Stimulated activated naive B cell treated with anti-CD40 and anti-IgM and Interleukin-4, amounts not matched to agents 10 μg/mL and 1 μg/mL and 100 μg/mL, for 72 hours (primary cell): ENCODE measurements around the gene MGMT.

ENCODE experiments used
- ATAC-seq, 2 donors: fragments of 150-1000 bp; cut with Tn5 transposase; replicated peaks; 2 replicates each; pipeline ENCODE4 v1.10.0; 2021; ENCODE audit warnings: moderate library complexity in 1 of 2
- DNase-seq: peaks from one replicate; pipeline ENCODE4 v3.0.0; 2021
- H3K27ac Mint-ChIP-seq: one replicate; pipeline ENCODE4 v1.8.0; 2022; ENCODE audit warnings: mild to moderate bottlenecking, mixed read lengths
- H3K27me3 Mint-ChIP-seq, 2 donors: one replicate each; pipeline ENCODE4 v1.8.0; 2022; ENCODE audit warnings: mixed read lengths in 2 of 2
- H3K36me3 Mint-ChIP-seq, 2 donors: one replicate each; pipeline ENCODE4 v1.8.0; 2022; ENCODE audit warnings: mixed read lengths in 2 of 2, mild to moderate bottlenecking in 1 of 2
- H3K4me1 Mint-ChIP-seq, 2 donors: one replicate each; pipeline ENCODE4 v1.8.0; 2022; ENCODE audit warnings: mixed read lengths in 2 of 2, mild to moderate bottlenecking in 1 of 2
- H3K4me3 Mint-ChIP-seq, 2 donors: one replicate each; pipeline ENCODE4 v1.8.0; 2022; ENCODE audit warnings: mild to moderate bottlenecking in 2 of 2, mixed read lengths in 2 of 2, moderate library complexity in 1 of 2
- H3K9me3 Mint-ChIP-seq, 2 donors: one replicate each; pipeline ENCODE4 v1.8.0; 2022; ENCODE audit warnings: mixed read lengths in 2 of 2, mild to moderate bottlenecking in 1 of 2

MGMT gene

GRCh38 chr10:129808092-129808983 lies 341.3 kb downstream of the MGMT start:
- ATAC-seq, result no peak
- no peaks in the 10 kb centered on the region for H3K4me1 Mint-ChIP-seq
- peaks cover 24 to 26% of the 10 kb centered on the region in 2 donors for H3K9me3 Mint-ChIP-seq
- peaks cover 4 to 5% of the 10 kb centered on the region in 2 donors for H3K27me3 Mint-ChIP-seq
- peaks cover 6 to 9% of the 10 kb centered on the region in 2 donors for H3K36me3 Mint-ChIP-seq
- no peak for DNase-seq
- H3K4me3 Mint-ChIP-seq, result no peak overlapping the region
- no peak overlapping the region for H3K27ac Mint-ChIP-seq

- Mint-ChIP-seq H3K9me3 (peaks cover 17 to 18% of the 10 kb centered on the region in 2 donors), H3K27ac (no peak overlapping the region), H3K4me3 (no peak overlapping the region), H3K4me1 (no peaks in the 10 kb centered on the region), H3K27me3 (peaks cover 4 to 5% of the 10 kb centered on the region in 2 donors), H3K36me3 (peaks cover 6 to 7% of the 10 kb centered on the region in 2 donors)
- DNase-seq, result no peak
- ATAC-seq, result no peak
These were observed 342.4 kb downstream of the MGMT start for GRCh38 chr10:129809431-129809830.

DNA sequence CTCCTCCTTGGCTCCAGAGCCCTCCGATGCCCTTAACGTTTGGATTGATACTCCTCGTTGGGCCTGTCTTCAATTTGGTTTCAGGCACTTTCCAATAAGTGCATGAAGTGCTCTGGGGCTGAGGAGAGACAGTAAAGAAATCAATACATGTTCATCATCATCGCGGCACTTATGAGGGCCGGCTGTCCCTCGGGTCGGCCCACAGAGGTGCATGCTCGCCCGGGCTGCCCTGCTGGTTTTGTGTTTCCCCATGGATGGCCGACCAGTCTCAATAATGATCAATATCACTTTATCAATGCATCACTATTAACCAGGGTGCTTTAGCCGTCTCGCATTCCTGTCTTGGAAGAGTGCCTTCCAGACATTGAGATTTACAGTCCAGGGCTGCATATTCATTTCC lies 342.8 kb downstream of the MGMT start:
- DNase-seq (no peak), ATAC-seq (no peak)
- Mint-ChIP-seq H3K27ac (no peak overlapping the region), H3K4me3 (no peak overlapping the region), H3K4me1 (no peaks in the 10 kb centered on the region), H3K36me3 (peaks cover 6 to 7% of the 10 kb centered on the region in 2 donors), H3K27me3 (peaks cover 4 to 5% of the 10 kb centered on the region in 2 donors), H3K9me3 (peaks cover 14 to 17% of the 10 kb centered on the region in 2 donors)

DNA sequence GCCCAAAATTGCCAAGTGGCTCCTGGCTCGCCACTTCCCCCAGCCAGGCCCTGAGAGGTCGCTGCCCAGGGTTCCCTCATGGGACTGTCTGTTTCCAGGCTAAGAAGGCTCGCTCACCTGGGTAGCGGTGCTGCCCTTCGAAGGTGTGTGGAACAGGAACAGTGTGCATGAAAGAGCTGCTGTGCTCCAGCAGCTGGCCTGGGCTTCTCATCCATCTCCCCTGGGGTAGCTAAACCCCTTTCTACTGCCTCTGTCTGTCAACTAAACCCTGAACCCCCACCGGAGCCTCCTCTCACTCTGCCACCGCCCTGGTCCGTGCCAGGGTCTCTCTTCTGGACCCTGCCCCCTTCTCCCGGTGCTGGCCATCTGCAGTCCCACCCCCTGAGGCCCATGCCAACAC lies 344.2 kb downstream of the MGMT start:
- no peak for ATAC-seq
- Mint-ChIP-seq H3K9me3 (peaks cover 6 to 9% of the 10 kb centered on the region in 2 donors), H3K27ac (no peak overlapping the region), H3K27me3 (peaks cover 4 to 5% of the 10 kb centered on the region in 2 donors), H3K4me3 (no peak overlapping the region), H3K4me1 (no peaks in the 10 kb centered on the region), H3K36me3 (peaks cover 6 to 7% of the 10 kb centered on the region in 2 donors)
- DNase-seq, result no peak

GRCh38 chr10:129812398-129812797 lies 345.4 kb downstream of the MGMT start:
- no peak overlapping the region for H3K4me3 Mint-ChIP-seq
- no peak for ATAC-seq
- no peak overlapping the region for H3K27ac Mint-ChIP-seq
- no peaks in the 10 kb centered on the region for H3K4me1 Mint-ChIP-seq
- H3K36me3 Mint-ChIP-seq, result peaks cover 2 to 3% of the 10 kb centered on the region in 2 donors
- no peak for DNase-seq
- H3K9me3 Mint-ChIP-seq, result peaks cover 0 to 1% of the 10 kb centered on the region in 2 donors
- peaks cover 0 to 4% of the 10 kb centered on the region in 2 donors for H3K27me3 Mint-ChIP-seq

DNA sequence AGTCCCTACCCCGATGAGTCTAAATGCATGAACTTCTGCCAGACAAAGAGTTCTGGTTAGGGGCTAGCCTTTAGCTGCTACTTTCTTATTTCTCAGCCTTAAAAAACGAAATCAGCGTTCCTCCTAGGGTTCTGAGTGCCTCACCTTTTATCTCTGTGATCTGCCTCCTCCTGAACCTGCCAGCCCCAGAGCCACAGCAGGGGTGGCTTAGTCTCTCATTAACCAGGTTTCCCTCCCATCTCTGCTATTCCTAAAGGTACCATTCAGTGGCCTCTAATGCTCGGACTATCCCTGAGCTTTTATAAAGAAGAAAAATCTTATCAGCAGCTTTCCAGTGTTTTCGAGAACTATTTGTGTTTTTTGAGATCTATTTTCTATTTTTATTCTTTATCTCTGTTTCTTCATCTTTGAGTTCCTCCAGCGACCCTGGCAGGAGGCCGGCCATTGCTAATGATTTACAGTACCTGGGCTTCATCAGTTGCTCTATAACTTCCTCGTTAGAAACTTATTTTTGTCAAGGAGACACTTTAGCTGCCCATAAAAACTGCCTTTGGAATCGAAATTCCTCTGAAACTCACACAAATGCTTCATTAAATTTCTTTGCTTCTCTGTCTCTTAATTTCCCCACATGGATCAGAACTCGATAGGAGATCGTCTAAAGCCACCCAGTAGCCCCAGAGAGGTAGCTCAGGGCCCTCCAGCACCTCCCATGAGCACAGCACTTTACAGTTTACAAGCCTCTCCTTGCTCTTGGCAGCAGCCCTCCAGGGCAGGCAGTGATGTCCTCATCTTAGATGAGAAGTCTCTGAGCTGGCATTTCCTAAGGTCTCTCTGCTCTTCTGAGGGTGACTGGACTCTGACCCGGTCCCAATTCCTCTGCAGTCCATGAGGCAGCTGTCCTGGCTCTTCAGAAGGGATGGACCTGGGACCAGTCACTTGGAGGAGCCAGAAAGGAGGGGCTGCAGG lies 347.9 kb downstream of the MGMT start:
- H3K4me1 Mint-ChIP-seq, result no peaks in the 10 kb centered on the region

GRCh38 chr10:129815898-129816655 lies 349.0 kb downstream of the MGMT start:
- Mint-ChIP-seq H3K9me3 (peaks cover 3 to 7% of the 10 kb centered on the region in 2 donors), H3K27me3 (peaks cover 0 to 4% of the 10 kb centered on the region in 2 donors), H3K36me3 (peaks cover 0 to 2% of the 10 kb centered on the region in 2 donors), H3K4me3 (no peak overlapping the region), H3K4me1 (no peaks in the 10 kb centered on the region), H3K27ac (no peak overlapping the region)
- DNase-seq (no peak), ATAC-seq (no peak)

More for the DNA sequence above, 347.9 kb downstream of the MGMT start:
- no peak overlapping the region for H3K4me3 Mint-ChIP-seq
- H3K27ac Mint-ChIP-seq, result no peak overlapping the region
- H3K9me3 Mint-ChIP-seq, result peaks cover 3 to 7% of the 10 kb centered on the region in 2 donors
- peaks cover 0 to 4% of the 10 kb centered on the region in 2 donors for H3K27me3 Mint-ChIP-seq
- H3K36me3 Mint-ChIP-seq, result peaks cover 0 to 2% of the 10 kb centered on the region in 2 donors
- ATAC-seq, result no peak
- no peak for DNase-seq

DNA sequence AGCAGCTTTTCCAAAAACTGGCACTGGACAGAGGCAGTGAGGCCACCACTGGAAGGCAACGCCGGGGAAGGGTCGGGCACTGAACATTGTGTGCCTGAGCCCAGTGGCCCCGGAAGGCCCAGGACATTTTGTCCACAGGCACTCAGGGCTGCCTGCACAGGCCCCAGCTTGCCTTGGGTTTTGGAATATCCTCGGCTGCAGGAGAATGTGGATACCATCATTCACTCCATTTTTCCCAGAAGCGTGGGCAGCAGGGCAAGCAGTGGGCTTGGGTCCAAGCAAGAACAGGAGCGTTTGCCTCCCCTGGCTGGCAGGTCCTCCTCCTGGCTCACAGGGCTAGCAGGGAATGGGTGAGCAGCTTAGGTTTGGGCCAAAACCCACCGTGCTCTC lies 349.6 kb downstream of the MGMT start:
- no peak for ATAC-seq

More for the DNA sequence above, 349.6 kb downstream of the MGMT start:
- Mint-ChIP-seq H3K4me3 (no peak overlapping the region), H3K27ac (no peak overlapping the region), H3K27me3 (no peaks in the 10 kb centered on the region), H3K9me3 (peaks cover 3 to 7% of the 10 kb centered on the region in 2 donors), H3K36me3 (peaks cover 0 to 2% of the 10 kb centered on the region in 2 donors), H3K4me1 (no peaks in the 10 kb centered on the region)
- no peak for DNase-seq
